Skeletal muscle tissue (tissue), 4 donors: Measurements from ENCODE around the gene TRMT61B. TPM values are rescaled to one million over a fixed set of nuclear protein-coding genes. Genes with fewer than 3 reads are reported as not detected.

ENCODE experiments used
- H3K27ac ChIP-seq: one replicate; pipeline ENCODE4 v1.7.0; 2013; ENCODE audit warnings: mild to moderate bottlenecking, low read depth, low read length, inconsistent platforms
- H3K27me3 ChIP-seq, 3 donors: one replicate each; pipeline ENCODE4 v1.7.0; 2013; ENCODE audit warnings: low read length in 3 of 3; ENCODE audit not compliant: control insufficient read depth in 3 of 3, insufficient read depth in 3 of 3
- H3K36me3 ChIP-seq, 3 donors: one replicate each; pipeline ENCODE4 v1.7.0; 2013; ENCODE audit warnings: low read length in 3 of 3; ENCODE audit not compliant: control insufficient read depth in 3 of 3, insufficient read depth in 3 of 3
- H3K4me1 ChIP-seq, 3 donors: one replicate each; pipeline ENCODE4 v1.7.0; 2013; ENCODE audit warnings: low read length in 3 of 3, mild to moderate bottlenecking in 3 of 3; ENCODE audit not compliant: control insufficient read depth in 3 of 3, insufficient read depth in 3 of 3
- H3K4me3 ChIP-seq, 3 donors: one replicate each; pipeline ENCODE4 v1.7.0; 2013; ENCODE audit warnings: low read length in 3 of 3
- H3K9ac ChIP-seq, 3 donors: one replicate each; pipeline ENCODE4 v1.7.0; 2013; ENCODE audit warnings: low read length in 3 of 3, mild to moderate bottlenecking in 3 of 3, moderate library complexity in 2 of 3, low read depth in 1 of 3
- H3K9me3 ChIP-seq, 3 donors: one replicate each; pipeline ENCODE4 v1.7.0; 2013; ENCODE audit warnings: low read length in 3 of 3; ENCODE audit not compliant: control insufficient read depth in 3 of 3
- total RNA-seq: library from RNA; depleted of rRNA; stranded (reverse); fragments of >200 nt; gene quantifications from one replicate; pipeline ENCODE4 v1.2.3, GENCODE V29; 2014
- donor health status: Osteomylitis.

TRMT61B gene
- total RNA-seq, 1 donor from 2014 or later = 25.6 TPM

GRCh38 chr2:28902584-28902983, 32.5 kb upstream of the TRMT61B start:
- peaks cover 10 to 26% (median 17%) of the 10 kb centered on the region in 3 donors for H3K36me3 ChIP-seq
- no peaks in the 10 kb centered on the region for H3K27me3 ChIP-seq
- H3K4me3 ChIP-seq = no peak overlapping the region

GRCh38 chr2:28901841-28902240, 31.7 kb upstream of the TRMT61B start:
- H3K9me3 ChIP-seq = no peaks in the 10 kb centered on the region
- H3K27ac ChIP-seq = no peak overlapping the region
- no peak overlapping the region for H3K9ac ChIP-seq
- H3K27me3 ChIP-seq = no peaks in the 10 kb centered on the region
- H3K4me3 ChIP-seq = no peak overlapping the region
- H3K4me1 ChIP-seq = peaks cover 2 to 19% (median 16%) of the 10 kb centered on the region in 3 donors
- peaks cover 7 to 20% (median 11%) of the 10 kb centered on the region in 3 donors for H3K36me3 ChIP-seq

More at GRCh38 chr2:28902584-28902983, 32.5 kb upstream of the TRMT61B start:
- H3K9me3 ChIP-seq = no peaks in the 10 kb centered on the region
- H3K9ac ChIP-seq = no peak overlapping the region
- peaks cover 0 to 13% (median 9%) of the 10 kb centered on the region in 3 donors for H3K4me1 ChIP-seq
- H3K27ac ChIP-seq = no peak overlapping the region

- Histone ChIP-seq H3K9ac (no peak overlapping the region), H3K9me3 (no peaks in the 10 kb centered on the region), H3K27me3 (no peaks in the 10 kb centered on the region), H3K4me3 (no peak overlapping the region), H3K4me1 (peaks cover 3 to 25% (median 22%) of the 10 kb centered on the region in 3 donors), H3K36me3 (peaks cover 5 to 14% (median 5%) of the 10 kb centered on the region in 3 donors), H3K27ac (no peak overlapping the region)
Measured at GRCh38 chr2:28901202-28901601, 31.1 kb upstream of the TRMT61B start.

- H3K27me3 ChIP-seq = no peaks in the 10 kb centered on the region
- peaks cover 5 to 7% (median 5%) of the 10 kb centered on the region in 3 donors for H3K36me3 ChIP-seq
- no peak overlapping the region for H3K9ac ChIP-seq
- peaks cover 13 to 26% (median 25%) of the 10 kb centered on the region in 3 donors for H3K4me1 ChIP-seq
- no peaks in the 10 kb centered on the region for H3K9me3 ChIP-seq
- no peak overlapping the region for H3K27ac ChIP-seq
- no peak overlapping the region for H3K4me3 ChIP-seq
Measured at GRCh38 chr2:28898048-28898447, 27.9 kb upstream of the TRMT61B start.

- Histone ChIP-seq H3K27ac (no peak overlapping the region), H3K27me3 (no peaks in the 10 kb centered on the region), H3K4me3 (no peak overlapping the region), H3K9me3 (no peaks in the 10 kb centered on the region), H3K4me1 (peaks cover 13 to 26% (median 25%) of the 10 kb centered on the region in 3 donors), H3K36me3 (no peaks in the 10 kb centered on the region), H3K9ac (no peak overlapping the region)
Measured at GRCh38 chr2:28896906-28897305, 26.8 kb upstream of the TRMT61B start.

- no peaks in the 10 kb centered on the region for H3K9me3 ChIP-seq
- peak overlapping the region; percentile 90 to 97 (median 95) for H3K4me3 ChIP-seq
- peaks cover 13 to 26% (median 25%) of the 10 kb centered on the region in 3 donors for H3K4me1 ChIP-seq
- H3K36me3 ChIP-seq = no peaks in the 10 kb centered on the region
- H3K27ac ChIP-seq = peak overlapping the region; percentile 81
- H3K9ac ChIP-seq = peak overlapping the region; percentile 79 to 93 (median 92)
- no peaks in the 10 kb centered on the region for H3K27me3 ChIP-seq
Measured at GRCh38 chr2:28895189-28895893, 25.2 kb upstream of the TRMT61B start.

GRCh38 chr2:28894470-28895188, 24.5 kb upstream of the TRMT61B start, which contains the start of gene WDR43:
Gene WDR43, plus strand, starts transcription at chr2:28894667. Its CDS starts 32 bp downstream, at chr2:28894699.
- H3K27me3 ChIP-seq = no peaks in the 10 kb centered on the region
- H3K4me3 ChIP-seq = peak within 1 kb of the TSS; percentile 90 to 97 (median 95)
- H3K9ac ChIP-seq = peak within 1 kb of the TSS; percentile 79 to 93 (median 92)
- H3K36me3 ChIP-seq = no peaks in the 10 kb centered on the region
- H3K4me1 ChIP-seq = peaks cover 13 to 26% (median 25%) of the 10 kb centered on the region in 3 donors
- H3K27ac ChIP-seq = peak within 1 kb of the TSS; percentile 81
- no peaks in the 10 kb centered on the region for H3K9me3 ChIP-seq

GRCh38 chr2:28893488-28893887, 23.4 kb upstream of the TRMT61B start:
- Histone ChIP-seq H3K4me3 (no peak overlapping the region), H3K36me3 (no peaks in the 10 kb centered on the region), H3K9me3 (no peaks in the 10 kb centered on the region), H3K9ac (no peak overlapping the region), H3K27me3 (no peaks in the 10 kb centered on the region), H3K27ac (no peak overlapping the region), H3K4me1 (peaks cover 13 to 26% (median 25%) of the 10 kb centered on the region in 3 donors)

GRCh38 chr2:28880193-28880592, 10.1 kb upstream of the TRMT61B start:
- Histone ChIP-seq H3K36me3 (no peaks in the 10 kb centered on the region), H3K9me3 (no peaks in the 10 kb centered on the region), H3K4me1 (no peaks in the 10 kb centered on the region), H3K4me3 (no peak overlapping the region), H3K27me3 (peaks cover 0 to 13% (median 5%) of the 10 kb centered on the region in 3 donors), H3K9ac (no peak overlapping the region), H3K27ac (no peak overlapping the region)

- Histone ChIP-seq H3K36me3 (no peaks in the 10 kb centered on the region), H3K27ac (no peak overlapping the region)
Measured at GRCh38 chr2:28871620-28872019, 1.5 kb upstream of the TRMT61B start.

More at GRCh38 chr2:28871620-28872019, 1.5 kb upstream of the TRMT61B start:
- no peak overlapping the region for H3K9ac ChIP-seq
- H3K4me3 ChIP-seq = no peak overlapping the region
- H3K9me3 ChIP-seq = no peaks in the 10 kb centered on the region
- H3K27me3 ChIP-seq = peaks cover 0 to 5% (median 0%) of the 10 kb centered on the region in 3 donors
- peaks cover 22 to 26% (median 26%) of the 10 kb centered on the region in 3 donors for H3K4me1 ChIP-seq
